HG03378 (cell line): ENCODE results near the gene ERH.

ENCODE experiments used
- ATAC-seq: cut with Tn5 transposase; IDR thresholded peaks from one replicate; pipeline ENCODE4 v1.9.1; 2021; ENCODE audit warnings: mild to moderate bottlenecking, moderate library complexity; ENCODE audit not compliant: unreplicated experiment

Gene ERH

GRCh38 chr14:69357544-69358200 lies 40.4 kb downstream of the ERH start:
- no peak for ATAC-seq

DNA sequence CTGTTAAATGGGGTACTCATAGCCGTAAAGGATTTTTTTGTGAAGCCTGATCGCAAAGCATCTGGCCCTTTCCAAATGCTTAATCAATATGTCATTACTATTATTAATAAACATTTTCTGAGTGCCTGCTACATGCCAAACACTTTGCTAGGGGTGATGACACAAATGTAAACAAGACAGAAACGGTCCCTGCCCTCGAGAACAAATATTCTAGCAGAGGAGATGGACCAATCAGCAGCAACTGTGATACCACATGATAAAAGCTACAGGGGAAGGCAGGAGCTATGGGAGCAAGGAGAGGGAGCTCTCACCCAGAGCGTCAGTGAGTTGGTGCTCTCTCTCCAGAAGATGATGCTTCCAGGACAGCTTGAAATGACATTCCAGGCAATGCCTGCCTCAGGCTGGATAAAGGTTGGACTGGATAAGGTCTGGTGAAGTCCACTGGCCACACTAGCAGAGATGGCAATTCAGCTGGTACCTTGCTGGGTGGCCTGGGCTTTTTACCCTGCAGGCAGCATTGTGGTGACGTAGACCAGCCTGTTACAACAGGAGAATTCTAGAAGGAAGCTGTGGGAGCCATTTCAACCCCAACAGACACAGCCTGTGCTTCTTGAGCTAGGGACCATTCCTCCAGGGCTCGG lies 41.1 kb downstream of the ERH start:
- no peak for ATAC-seq

DNA sequence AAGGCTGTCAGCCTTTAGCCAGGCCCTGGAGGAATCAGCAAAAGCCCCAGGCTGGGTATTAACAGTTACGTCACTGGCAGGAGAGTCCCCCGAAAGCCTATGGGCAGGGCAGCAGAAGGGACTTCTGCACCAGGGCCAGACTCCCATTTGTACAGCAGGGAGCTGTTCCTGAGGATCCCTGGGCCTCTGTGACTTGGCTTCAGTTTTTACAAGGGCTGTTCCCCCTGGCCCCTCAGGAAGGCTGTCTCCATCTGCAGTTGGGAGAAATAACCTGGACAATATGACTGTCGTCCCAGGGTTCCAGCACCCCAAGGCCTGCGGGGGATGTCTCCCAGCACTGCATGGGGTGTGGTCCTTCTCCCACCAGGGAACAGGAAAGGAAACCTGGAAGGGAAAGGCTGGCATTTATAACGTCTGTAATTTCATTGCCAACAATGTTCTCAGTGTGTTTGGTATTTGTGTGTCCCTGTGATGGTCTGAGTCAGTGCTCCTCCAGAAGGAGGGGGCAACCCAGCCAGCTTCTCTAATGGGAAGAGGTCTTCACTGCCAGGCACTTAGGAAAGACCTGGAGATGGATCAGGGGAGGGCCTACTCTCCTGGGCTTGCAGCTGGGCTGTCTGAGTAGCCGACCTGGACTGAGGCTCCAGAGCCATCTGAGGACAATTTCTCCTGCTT lies 42.4 kb downstream of the ERH start:
- ATAC-seq: no peak

DNA sequence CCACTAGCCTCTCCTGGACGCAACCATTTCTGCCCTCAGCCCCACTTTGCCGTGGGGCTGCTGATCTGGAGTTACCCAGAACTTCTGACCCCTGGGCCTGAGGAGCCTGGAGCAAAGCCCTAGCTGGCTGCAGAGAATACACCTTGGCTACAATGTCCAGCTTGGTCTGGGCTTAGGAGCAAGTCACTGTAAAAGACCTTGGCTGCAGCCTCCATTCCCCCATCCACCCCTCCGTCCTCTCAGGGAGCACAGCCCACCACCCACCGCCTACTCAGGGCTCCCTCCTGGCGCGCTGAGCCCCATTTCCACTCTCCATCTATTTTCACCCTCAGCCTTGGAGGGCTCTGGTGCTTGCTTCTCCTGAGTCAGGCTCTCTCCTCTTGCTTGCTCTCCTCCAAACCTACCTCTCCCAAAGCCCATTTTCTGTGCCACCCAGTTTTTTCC lies 42.9 kb downstream of the ERH start:
- ATAC-seq: no peak

- ATAC-seq: peak; percentile 83
Measured at GRCh38 chr14:69354383-69355153, 43.5 kb downstream of the ERH start.

DNA sequence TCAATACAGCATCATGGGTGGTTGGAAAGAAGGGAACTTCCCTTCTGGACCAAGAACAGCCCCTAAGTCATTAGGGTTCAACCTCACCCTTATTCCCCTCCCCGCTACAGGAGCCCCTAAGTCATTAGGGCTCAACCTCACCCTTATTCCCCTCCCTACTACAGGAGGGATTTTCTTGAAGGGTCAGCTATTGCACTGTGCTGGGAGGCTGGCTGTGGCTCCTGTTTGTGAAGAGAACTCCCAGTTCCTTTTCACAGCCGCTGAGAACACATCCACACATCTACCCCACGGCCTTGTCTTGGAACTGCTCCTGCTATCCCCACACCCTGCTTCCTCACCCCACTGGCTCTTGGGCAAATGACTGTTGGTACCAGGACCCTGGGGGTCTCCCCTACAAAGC lies 44.9 kb downstream of the ERH start:
- no peak for ATAC-seq

DNA sequence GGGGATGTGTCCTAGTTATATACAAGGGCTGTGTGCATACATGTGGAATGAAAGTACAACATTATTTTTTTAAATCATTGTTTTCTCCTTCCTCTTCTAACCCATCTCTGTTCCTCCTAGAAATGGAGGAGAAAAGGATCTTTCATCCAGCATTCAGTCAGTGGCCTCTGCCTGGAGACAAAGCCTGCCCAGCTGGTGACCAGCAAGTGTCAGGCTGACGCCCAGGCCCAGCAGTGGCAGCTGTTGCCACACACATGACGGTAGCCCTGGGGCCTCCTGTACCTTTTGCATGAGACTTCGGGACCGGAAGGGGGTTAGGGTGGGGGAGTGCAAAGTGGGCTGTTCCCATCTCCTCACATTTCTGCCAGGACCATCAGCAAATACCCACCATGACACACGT lies 46.2 kb downstream of the ERH start:
- ATAC-seq: no peak

DNA sequence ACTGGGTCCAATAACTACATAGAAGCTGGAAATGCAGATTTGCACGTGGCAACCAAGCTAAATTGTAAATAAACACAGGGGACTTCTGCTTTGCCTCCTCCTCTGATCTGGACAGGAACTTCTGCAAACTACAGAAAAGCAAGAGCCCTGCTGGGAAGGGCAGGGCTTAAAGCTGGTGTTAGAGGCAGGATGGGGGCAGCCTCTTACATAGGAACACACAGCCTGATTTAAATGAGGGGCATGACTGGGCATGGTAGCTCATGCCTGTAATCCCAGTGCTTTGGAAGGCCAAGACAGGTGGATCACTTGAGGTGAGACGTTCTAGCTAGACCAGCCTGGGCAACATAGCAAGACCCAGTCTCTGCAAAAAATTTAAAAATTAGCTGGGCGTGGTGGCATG lies 46.7 kb downstream of the ERH start:
- no peak for ATAC-seq

GRCh38 chr14:69350892-69351291 lies 47.2 kb downstream of the ERH start:
- ATAC-seq: no peak

DNA sequence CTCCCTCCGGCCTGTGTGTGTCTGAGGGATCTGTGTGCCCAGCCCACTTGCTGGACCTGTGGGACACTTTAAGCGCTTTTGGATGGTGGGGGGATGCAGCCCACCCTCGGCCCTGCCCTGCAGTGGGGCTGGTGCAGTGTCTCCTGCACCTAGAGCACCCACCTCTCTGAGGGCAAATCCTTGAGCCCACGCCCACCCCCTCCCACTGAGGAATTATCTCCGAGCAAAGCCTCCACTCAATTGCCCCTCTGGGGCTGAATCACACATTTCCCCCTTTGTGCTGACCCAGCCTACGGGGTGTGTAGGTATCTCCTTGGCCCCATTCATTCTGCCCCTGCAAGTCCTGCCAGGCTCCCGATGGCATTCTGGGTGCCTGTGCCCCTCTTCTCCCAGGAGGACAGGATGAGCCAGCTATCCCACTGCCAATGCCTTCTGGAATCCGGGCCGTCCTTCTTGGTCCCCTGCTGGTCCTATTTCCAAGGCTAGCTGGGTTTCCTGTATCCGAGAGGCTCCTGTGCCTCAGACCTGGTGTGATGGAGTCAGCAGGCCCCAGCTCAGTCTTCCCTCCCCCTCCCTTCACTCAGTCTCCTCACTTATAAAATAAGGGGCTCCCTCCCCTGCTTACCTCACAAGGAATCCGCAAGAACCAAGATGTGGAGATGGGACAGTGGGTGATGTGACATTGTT lies 48.9 kb downstream of the ERH start:
- no peak for ATAC-seq

GRCh38 chr14:69346710-69347109 lies 51.4 kb downstream of the ERH start:
- no peak for ATAC-seq

GRCh38 chr14:69345402-69345801 lies 52.7 kb downstream of the ERH start:
- ATAC-seq: no peak

GRCh38 chr14:69344171-69344570 lies 53.9 kb downstream of the ERH start:
- no peak for ATAC-seq

DNA sequence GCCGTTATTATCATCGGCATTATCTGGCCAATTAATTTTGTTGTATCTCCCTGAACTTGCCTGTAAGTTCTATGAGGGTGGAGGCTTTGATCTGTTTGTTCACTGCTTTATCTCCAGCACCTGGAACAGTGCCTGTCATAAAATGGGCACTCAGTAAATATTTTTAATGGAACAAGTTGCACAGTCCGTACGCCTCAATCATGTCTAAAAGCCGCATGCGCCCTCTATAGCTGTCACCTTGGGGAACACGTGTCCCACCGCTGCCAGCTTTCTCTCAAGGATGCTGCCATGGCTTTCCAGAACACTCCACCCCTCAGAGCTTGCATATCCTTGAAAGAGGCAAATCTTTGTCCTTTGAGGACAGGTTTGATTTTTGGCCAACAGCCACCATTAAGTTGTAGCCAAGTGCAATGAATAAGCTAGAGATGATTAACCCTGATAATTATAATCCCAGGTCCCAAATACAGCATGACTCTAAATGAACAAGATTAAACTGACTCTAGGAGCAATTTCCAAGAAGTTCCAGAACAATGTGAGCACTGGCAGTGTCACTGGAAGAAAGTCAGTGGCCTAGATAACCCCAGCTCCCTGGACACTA lies 55.1 kb downstream of the ERH start:
- no peak for ATAC-seq

DNA sequence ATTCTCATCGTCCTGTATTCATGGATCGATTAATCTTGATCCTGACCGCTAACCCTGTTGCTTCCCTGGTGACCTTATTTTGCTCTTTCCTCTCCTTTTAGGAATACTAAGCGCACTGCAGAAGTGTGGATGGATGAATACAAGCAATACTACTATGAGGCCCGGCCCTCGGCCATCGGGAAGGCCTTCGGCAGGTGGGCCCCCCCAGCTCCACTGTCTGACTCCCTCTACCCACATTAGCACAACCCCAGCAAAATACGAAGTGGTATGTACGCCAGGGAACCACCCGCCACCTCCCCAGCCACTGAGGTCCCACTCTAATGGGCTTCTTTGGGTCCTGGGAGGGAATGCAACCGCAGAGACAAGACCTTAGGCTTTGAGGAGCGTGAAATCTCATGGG lies 58.7 kb downstream of the ERH start:
- ATAC-seq: no peak

DNA sequence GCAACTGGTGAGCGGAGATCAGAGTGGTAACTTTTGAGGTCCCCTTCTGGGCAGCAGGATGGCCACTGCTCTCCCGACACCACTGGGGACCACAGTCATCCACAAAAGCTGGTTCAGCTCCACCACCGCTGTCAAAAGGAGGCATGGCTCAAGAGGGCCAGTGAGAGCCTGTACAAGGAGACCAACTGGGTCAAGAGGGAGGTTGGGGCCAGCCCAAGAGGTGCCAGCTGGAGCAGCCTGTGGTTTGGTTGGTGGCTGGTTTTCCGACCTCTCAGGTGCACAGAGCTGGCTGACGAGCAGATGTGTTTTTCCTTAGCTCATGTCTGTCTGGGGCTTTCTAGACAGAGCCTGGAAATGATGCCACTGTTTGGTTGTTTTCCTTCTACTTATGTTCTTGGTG lies 60.1 kb downstream of the ERH start:
- no peak for ATAC-seq

DNA sequence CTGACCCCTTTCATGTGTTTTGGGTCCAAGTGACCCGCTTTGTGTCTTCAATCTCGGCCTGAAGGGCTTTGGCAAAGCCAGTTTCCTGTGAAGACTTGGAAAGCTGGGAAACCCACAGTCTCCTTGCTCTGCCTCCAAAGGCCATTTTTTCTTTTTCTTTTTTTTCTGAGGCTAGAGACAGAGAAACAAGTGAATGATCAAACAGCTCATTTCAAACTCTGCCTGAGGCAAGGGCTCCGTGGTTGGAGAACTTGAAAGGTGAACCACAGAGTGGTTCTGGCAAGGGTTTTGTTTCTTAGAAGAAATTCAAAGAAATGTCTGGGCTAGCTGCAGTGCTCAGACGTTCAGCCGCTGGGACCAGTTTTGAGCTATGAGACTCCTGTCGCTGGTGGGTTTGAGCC lies 62.7 kb downstream of the ERH start:
- no peak for ATAC-seq

DNA sequence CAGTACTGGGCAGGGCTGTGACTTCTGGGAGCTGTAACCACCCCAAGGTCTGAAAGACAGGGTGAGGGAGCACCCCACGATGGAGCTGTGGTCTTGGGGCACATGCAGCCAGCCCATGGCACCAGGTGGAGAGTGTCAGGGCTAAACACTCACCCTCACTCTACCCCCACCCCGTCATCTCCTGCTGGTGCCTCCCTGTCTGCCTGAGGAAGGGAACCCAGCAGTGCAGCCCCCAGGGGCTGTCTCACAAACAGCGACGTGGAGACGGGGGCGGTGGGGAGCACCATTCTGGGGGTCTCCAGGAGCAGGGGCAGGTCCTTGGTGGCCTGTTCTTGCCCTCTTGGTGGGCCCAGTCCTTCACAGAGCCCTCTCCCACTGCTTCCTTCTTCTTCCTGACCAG lies 63.5 kb downstream of the ERH start:
- no peak for ATAC-seq

DNA sequence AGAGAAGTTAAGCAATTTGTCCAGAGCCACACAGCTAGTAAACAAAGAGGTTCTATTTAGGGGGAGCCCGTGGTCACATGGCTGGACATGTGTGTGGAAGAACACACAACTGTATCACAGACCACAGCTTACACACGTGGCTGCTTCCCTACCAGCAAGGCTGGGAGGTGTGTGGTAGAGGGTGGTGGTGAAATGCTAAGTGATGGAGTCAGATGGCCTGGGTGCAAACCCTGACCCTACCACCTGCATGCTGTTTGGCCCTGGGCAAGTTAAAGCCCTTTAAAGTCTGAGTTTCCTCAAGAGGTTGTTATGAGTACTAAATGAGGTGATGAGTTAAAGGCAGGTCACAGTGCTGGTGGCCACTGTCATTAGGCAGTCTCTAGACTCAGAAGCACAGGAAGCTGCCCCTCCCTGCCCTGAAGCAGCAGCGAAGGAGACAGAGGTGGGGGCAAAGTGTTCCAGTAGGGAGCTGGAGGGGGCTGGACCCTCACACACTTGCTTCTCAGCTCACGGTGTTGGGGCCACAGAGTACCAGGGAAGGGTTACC lies 64.2 kb downstream of the ERH start:
- ATAC-seq: no peak

DNA sequence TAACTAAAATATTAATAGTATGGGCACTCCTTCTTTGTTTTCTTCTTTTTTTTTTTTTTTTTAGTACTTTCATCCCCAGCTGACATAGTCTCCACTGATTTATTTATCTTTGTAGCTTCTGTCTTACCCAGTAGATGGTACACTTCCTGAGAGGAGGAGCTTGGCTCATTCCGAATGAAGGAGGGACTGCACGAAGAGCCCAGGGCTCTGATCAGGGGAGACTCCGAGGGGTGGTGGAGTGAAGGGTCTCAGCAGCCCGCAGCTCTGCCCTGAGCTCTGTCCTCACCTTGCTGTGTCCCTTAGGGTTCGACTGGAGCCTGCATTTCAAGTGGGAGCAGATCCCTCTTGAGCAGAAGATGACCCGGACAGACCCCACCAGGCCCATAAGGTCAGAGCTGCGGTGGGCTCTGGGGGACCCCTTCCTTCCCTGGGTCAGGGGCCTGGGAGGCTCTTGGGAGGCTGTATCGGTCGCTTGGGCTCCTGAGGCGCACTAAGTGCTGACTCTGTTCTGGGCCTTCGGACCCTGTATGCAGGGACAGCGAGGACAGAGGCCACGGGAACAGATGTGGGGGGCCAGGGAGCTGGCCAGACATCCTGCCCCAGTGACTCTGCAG lies 65.2 kb downstream of the ERH start:
- no peak for ATAC-seq
